SK-N-SH (cell line): ENCODE results near the gene MOK. TPM values are rescaled to one million over a fixed set of nuclear protein-coding genes. Genes with fewer than 3 reads are reported as not detected.

Experiments
- CTCF ChIA-PET: fragments of 300-600, 350-600 bp; formaldehyde crosslinking; extraction: SDS; loops from one replicate; lab custom pipeline; 2021; lab: Yijun Ruan, JAX
- POLR2A ChIA-PET: fragments of 350-600 bp; sonication (Branson Sonifier 250); formaldehyde crosslinking; extraction: SDS; loops from one replicate; lab custom pipeline; 2020; ENCODE audit warnings: antibody characterized with exemption, inconsistent platforms; lab: Yijun Ruan, JAX
- DNase-seq: peaks from one replicate; pipeline ENCODE4 v3.0.0; 2012
- H2AFZ ChIP-seq: fragments of 200-600 bp; sonication (generic); 2 replicates; pipeline ENCODE4 v1.8.1; 2016; ENCODE audit warnings: antibody characterized with exemption, mild to moderate bottlenecking, low read depth
- H3F3A ChIP-seq: fragments of 200-600 bp; sonication (generic); replicated peaks from 2 replicates; pipeline ENCODE3; 2016; ENCODE audit warnings: antibody characterized with exemption, mild to moderate bottlenecking; ENCODE audit not compliant: insufficient read depth
- H3K27ac ChIP-seq, 2 experiments: fragments of 200-500 bp in 1 of 2; fragments of 200-600 bp in 1 of 2; sonication (Bioruptor generic) in 1 of 2; sonication (generic), shearing (Covaris generic) in 1 of 2; 2 replicates each; pipeline versions ENCODE4 v1.5.1 to v1.6.1; 2014 to 2016; ENCODE audit warnings: low read depth in 2 of 2, inconsistent platforms in 1 of 2, low read length in 1 of 2, mild to moderate bottlenecking in 1 of 2, mixed read lengths in 1 of 2
- H3K27me3 ChIP-seq: fragments of 200-600 bp; sonication (generic), shearing (Covaris generic); 2 replicates; pipeline ENCODE4 v1.6.1; 2016; ENCODE audit warnings: mixed run types; ENCODE audit not compliant: insufficient read depth
- H3K36me3 ChIP-seq, 2 experiments: fragments of 200-500 bp in 1 of 2; fragments of 200-600 bp in 1 of 2; sonication (Bioruptor generic) in 1 of 2; sonication (generic) in 1 of 2; replicated peaks in 1 of 2; 2 replicates each; pipeline versions ENCODE3 to v1.5.1; 2014 to 2016; ENCODE audit warnings: low read length in 1 of 2, mild to moderate bottlenecking in 1 of 2; ENCODE audit not compliant: insufficient read depth in 2 of 2, control insufficient read depth in 1 of 2
- H3K4me1 ChIP-seq, 2 experiments: fragments of 200-500 bp in 1 of 2; fragments of 200-600 bp in 1 of 2; sonication (Bioruptor generic) in 1 of 2; sonication (generic), shearing (Covaris generic) in 1 of 2; 2 replicates each; pipeline versions ENCODE4 v1.5.1 to v1.6.1; 2014 to 2016; ENCODE audit warnings: low read depth in 1 of 2, low read length in 1 of 2, mixed run types in 1 of 2; ENCODE audit not compliant: insufficient read depth in 2 of 2, control insufficient read depth in 1 of 2
- H3K4me2 ChIP-seq: fragments of 200-600 bp; sonication (generic), shearing (Covaris generic); 2 replicates; pipeline ENCODE4 v1.6.1; 2017; ENCODE audit warnings: mixed run types
- H3K4me3 ChIP-seq, 2 experiments: fragments of 200-500 bp in 1 of 2; fragments of 200-600 bp in 1 of 2; sonication (Bioruptor generic) in 1 of 2; sonication (generic), shearing (Covaris generic) in 1 of 2; 2 replicates each; pipeline versions ENCODE4 v1.5.1 to v1.8.1; 2014 to 2016; ENCODE audit warnings: low read depth in 2 of 2, inconsistent platforms in 1 of 2, low read length in 1 of 2, mild to moderate bottlenecking in 1 of 2, mixed read lengths in 1 of 2, moderate library complexity in 1 of 2
- H3K79me2 ChIP-seq: fragments of 200-600 bp; sonication (generic); 2 replicates; pipeline ENCODE4 v1.8.1; 2017; ENCODE audit warnings: mild to moderate bottlenecking; ENCODE audit not compliant: insufficient read depth
- H3K9ac ChIP-seq: fragments of 200-600 bp; sonication (generic); 2 replicates; pipeline ENCODE4 v1.6.1; 2017; ENCODE audit warnings: mixed run types
- H3K9me2 ChIP-seq: fragments of 200-600 bp; sonication (generic); 2 replicates; pipeline ENCODE4 v1.6.1; 2017; ENCODE audit warnings: mixed run types
- H3K9me3 ChIP-seq: fragments of 200-600 bp; sonication (generic); 2 replicates; pipeline ENCODE4 v1.6.1; 2017; ENCODE audit warnings: mixed run types, mild to moderate bottlenecking, moderate library complexity
- H4K20me1 ChIP-seq: fragments of 200-600 bp; sonication (generic); 2 replicates; pipeline ENCODE4 v1.6.1; 2017; ENCODE audit warnings: mild to moderate bottlenecking, mixed run types; ENCODE audit not compliant: insufficient read depth
- CHD2 ChIP-seq: fragments of 150-350 bp; IDR thresholded peaks from 2 replicates; pipeline ENCODE4 v1.6.1; 2018; ENCODE audit warnings: low read length; ENCODE audit not compliant: partially characterized antibody
- EP300 ChIP-seq, 2 experiments: IDR thresholded peaks; 2 replicates each; pipeline versions ENCODE4 v1.4.0 to v1.6.1; 2012; ENCODE audit warnings: borderline replicate concordance in 1 of 2, low read depth in 1 of 2, low read length in 1 of 2
- EZH2phosphoT487 ChIP-seq: fragments of 200-600 bp; sonication (generic); IDR thresholded peaks from 2 replicates; pipeline ENCODE4 v1.6.1; 2017; ENCODE audit warnings: low read depth, mixed run types, mild to moderate bottlenecking, antibody characterized with exemption, moderate library complexity, borderline replicate concordance
- FOSL2 ChIP-seq: IDR thresholded peaks from 2 replicates; pipeline ENCODE4 v1.4.0; 2012; ENCODE audit warnings: low read depth, mild to moderate bottlenecking, moderate library complexity, borderline replicate concordance
- GABPA ChIP-seq: IDR thresholded peaks from 2 replicates; pipeline ENCODE4 v1.4.0; 2012; ENCODE audit warnings: low read depth, mild to moderate bottlenecking
- GATA2 ChIP-seq: sonication (generic); formaldehyde crosslinking; IDR thresholded peaks from 2 replicates; pipeline ENCODE4 v1.5.0; 2020; ENCODE audit warnings: mild to moderate bottlenecking, missing genetic modification reagents
- MAX ChIP-seq: IDR thresholded peaks from 2 replicates; pipeline ENCODE4 v1.4.0; 2012; ENCODE audit warnings: low read depth
- NFIC ChIP-seq: IDR thresholded peaks from 2 replicates; pipeline ENCODE4 v1.4.0; 2012; ENCODE audit warnings: borderline replicate concordance
- SIN3A ChIP-seq: IDR thresholded peaks from 2 replicates; pipeline ENCODE4 v1.6.1; 2012; ENCODE audit warnings: low read depth, mild to moderate bottlenecking, low read length, moderate library complexity, borderline replicate concordance
- TAF1 ChIP-seq: IDR thresholded peaks from 2 replicates; pipeline ENCODE4 v1.6.1; 2012; ENCODE audit warnings: low read depth, mild to moderate bottlenecking, low read length, moderate library complexity, borderline replicate concordance
- USF2 ChIP-seq: fragments of 150-350 bp; IDR thresholded peaks from 2 replicates; pipeline ENCODE4 v1.6.1; 2017; ENCODE audit warnings: antibody characterized with exemption, low read length, low read depth, borderline replicate concordance
- ZBTB33 ChIP-seq: IDR thresholded peaks from 2 replicates; pipeline ENCODE4 v1.4.0; 2012; ENCODE audit warnings: low read depth, borderline replicate concordance
- WGBS: methylation state at CpG from one replicate; pipeline ENCODE4 v1.1.6; 2017; ENCODE audit warnings: low lambda C conversion rate; 5-methylcytosine and 5-hydroxymethylcytosine counted together
- polyA plus RNA-seq, 3 experiments: library from polyadenylated mRNA; depleted of rRNA; stranded (reverse); fragments of >200 nt; gene quantifications; 2 replicates each; pipeline ENCODE4 v1.2.3, GENCODE V29; 2012
- TF ChIP-seq, protein P1 (sequence below): IDR thresholded peaks from 2 replicates; pipeline ENCODE4 v1.6.1; 2012; ENCODE audit warnings: mild to moderate bottlenecking, low read depth, low read length, moderate library complexity
- TF ChIP-seq, protein P2 (sequence below): fragments of 200-600 bp; sonication (generic); IDR thresholded peaks from 2 replicates; pipeline ENCODE4 v1.6.1; 2017; ENCODE audit warnings: antibody characterized with exemption, mild to moderate bottlenecking, moderate library complexity

Gene MOK
- polyA plus RNA-seq, 1 of the 3 experiments (the other 2 are of a cell fraction): 13.3 TPM

DNA sequence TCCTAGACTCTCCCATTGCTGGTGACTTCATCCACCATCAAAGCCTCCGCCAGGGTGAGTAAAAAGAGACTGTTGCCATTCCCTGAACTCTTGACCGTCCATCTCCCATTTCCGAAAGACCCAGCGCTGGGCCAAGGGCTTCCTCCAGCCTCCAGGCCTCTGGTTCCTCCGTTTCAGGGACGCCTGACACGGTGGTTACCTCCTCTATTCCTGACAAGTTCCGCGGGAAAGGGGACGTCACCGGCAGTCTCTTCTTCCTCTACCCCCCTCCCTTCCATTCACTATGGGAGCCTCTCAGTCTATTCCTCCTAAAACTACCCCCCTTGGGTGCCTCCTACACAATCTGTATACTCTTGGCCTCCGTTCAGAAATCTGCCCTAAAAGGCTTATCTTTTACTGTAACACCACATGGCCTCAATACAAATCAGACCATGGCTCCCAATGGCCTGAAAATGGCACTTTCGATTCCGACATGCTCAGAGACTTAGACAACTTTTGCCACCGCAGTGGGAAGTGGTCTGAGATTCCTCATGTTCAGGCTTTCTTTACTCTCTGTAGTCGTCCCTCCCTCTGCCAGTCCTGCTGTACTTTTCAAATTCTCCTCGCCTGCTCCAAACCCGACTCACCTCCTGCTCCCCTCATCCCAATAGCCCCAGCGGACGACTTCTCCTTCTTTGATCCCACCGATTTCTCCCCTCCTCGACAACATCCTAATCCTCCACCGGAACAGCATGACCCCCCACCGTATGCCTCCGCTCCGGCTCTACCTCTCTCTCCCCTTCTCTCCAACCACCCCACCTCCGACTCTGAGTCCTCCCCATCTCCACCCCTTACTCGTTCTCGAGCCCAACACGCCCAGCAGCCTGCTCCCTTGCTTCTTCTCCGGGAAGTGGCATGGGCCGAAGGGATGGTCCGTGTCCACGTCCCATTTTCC lies 70.4 kb downstream of the MOK start (continued):
- TF ChIP-seq, protein P1, sequence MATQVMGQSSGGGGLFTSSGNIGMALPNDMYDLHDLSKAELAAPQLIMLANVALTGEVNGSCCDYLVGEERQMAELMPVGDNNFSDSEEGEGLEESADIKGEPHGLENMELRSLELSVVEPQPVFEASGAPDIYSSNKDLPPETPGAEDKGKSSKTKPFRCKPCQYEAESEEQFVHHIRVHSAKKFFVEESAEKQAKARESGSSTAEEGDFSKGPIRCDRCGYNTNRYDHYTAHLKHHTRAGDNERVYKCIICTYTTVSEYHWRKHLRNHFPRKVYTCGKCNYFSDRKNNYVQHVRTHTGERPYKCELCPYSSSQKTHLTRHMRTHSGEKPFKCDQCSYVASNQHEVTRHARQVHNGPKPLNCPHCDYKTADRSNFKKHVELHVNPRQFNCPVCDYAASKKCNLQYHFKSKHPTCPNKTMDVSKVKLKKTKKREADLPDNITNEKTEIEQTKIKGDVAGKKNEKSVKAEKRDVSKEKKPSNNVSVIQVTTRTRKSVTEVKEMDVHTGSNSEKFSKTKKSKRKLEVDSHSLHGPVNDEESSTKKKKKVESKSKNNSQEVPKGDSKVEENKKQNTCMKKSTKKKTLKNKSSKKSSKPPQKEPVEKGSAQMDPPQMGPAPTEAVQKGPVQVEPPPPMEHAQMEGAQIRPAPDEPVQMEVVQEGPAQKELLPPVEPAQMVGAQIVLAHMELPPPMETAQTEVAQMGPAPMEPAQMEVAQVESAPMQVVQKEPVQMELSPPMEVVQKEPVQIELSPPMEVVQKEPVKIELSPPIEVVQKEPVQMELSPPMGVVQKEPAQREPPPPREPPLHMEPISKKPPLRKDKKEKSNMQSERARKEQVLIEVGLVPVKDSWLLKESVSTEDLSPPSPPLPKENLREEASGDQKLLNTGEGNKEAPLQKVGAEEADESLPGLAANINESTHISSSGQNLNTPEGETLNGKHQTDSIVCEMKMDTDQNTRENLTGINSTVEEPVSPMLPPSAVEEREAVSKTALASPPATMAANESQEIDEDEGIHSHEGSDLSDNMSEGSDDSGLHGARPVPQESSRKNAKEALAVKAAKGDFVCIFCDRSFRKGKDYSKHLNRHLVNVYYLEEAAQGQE: no peak
- TF ChIP-seq SIN3A (no peak), NFIC (no peak)

DNA sequence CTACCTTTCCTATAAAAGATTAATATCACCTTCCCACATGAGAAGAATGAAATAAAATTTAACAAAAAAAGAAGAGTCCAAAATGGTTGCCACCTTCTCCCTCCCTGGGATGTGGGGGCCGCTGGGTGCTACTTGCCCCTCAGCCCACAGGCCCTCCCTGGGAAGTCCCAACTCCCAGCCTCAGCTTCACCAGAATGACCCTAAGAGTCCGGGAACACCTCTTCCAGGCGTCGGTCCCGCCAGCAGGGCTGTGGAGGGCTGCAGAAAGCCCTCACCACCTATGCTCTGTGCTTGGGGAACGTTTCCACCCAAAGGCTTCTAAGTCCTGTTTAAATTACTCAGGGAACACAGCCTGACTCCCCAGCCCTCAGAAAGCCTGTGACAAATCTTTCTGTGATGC lies 71.9 kb downstream of the MOK start:
- Histone ChIP-seq H2AFZ (no peak overlapping the region), H3K9me2 (no peaks in the 10 kb centered on the region), H3K4me1 (peaks cover 0 to 5% of the 10 kb centered on the region in 2 experiments; a peak in 1 of 4 replicates), H3K27ac (no peak overlapping the region), H3K9ac (no peak overlapping the region), H3K27me3 (no peaks in the 10 kb centered on the region), H4K20me1 (no peaks in the 10 kb centered on the region), H3K4me2 (no peak overlapping the region), H3K79me2 (no peaks in the 10 kb centered on the region), H3F3A (no peaks in the 10 kb centered on the region), H3K36me3 (peaks cover 0 to 2% of the 10 kb centered on the region in 2 experiments), H3K4me3 (no peak overlapping the region), H3K9me3 (no peaks in the 10 kb centered on the region)
- WGBS: 64% methylated on average over 1 of the region's 6 CpGs
- ChIA-PET CTCF (interaction anchor here (1.1 to 1.6 kb wide), 3 partner anchors 81 to 205 kb away, joined by 3 to 11 read pairs (median 3); no protein-coding TSS in a partner anchor), POLR2A (no interaction called here)
- no peak for DNase-seq
- TF ChIP-seq USF2 (no peak), GABPA (no peak), SIN3A (no peak), FOSL2 (no peak), NFIC (no peak), EZH2phosphoT487 (no peak), TAF1 (no peak), MAX (no peak), ZBTB33 (no peak), CHD2 (no peak), EP300 (IDR thresholded peaks at IDR 0.05; ENCODE audit: borderline replicate concordance in 1 of 2, low read depth in 1 of 2, low read length in 1 of 2) (no peak), GATA2 (CRISPR knock-in tag) (no peak)
- TF ChIP-seq, protein P1: no peak
- TF ChIP-seq, protein P2, sequence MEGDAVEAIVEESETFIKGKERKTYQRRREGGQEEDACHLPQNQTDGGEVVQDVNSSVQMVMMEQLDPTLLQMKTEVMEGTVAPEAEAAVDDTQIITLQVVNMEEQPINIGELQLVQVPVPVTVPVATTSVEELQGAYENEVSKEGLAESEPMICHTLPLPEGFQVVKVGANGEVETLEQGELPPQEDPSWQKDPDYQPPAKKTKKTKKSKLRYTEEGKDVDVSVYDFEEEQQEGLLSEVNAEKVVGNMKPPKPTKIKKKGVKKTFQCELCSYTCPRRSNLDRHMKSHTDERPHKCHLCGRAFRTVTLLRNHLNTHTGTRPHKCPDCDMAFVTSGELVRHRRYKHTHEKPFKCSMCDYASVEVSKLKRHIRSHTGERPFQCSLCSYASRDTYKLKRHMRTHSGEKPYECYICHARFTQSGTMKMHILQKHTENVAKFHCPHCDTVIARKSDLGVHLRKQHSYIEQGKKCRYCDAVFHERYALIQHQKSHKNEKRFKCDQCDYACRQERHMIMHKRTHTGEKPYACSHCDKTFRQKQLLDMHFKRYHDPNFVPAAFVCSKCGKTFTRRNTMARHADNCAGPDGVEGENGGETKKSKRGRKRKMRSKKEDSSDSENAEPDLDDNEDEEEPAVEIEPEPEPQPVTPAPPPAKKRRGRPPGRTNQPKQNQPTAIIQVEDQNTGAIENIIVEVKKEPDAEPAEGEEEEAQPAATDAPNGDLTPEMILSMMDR: no peak
